Measurements from ENCODE around the gene ERICH3. TPM values are rescaled to one million over a fixed set of nuclear protein-coding genes. Genes with fewer than 3 reads are reported as not detected.

The ERICH3 gene
- total and polyA plus RNA-seq, 11 donors, result 0.03 to 0.21 (median 0.08) TPM; not detected in 8

DNA sequence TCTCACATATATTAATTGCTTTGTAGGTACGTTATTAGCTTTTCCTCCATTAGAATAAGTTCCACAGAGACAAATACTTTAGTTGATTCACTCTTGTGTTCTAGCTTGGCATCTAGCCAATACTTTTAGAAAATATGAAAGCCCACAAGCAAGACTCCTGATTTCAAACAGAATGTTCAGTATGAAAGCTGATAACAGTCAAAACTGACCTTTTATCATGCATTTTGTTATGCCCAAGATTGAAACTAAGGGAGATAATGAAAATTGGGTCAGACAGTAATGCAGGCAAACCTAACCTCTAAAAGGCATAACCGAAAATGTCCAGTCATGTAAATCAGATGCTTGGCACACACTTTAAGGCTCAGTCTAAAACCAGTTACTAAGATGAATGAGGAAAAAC, 61.7 kb downstream of the ERICH3 start:
- H3K4me3 ChIP-seq, result no peak overlapping the region
- no peak for TF ChIP-seq POLR2A (IDR thresholded peaks at IDR 0.05)
- TF ChIP-seq, protein P1, sequence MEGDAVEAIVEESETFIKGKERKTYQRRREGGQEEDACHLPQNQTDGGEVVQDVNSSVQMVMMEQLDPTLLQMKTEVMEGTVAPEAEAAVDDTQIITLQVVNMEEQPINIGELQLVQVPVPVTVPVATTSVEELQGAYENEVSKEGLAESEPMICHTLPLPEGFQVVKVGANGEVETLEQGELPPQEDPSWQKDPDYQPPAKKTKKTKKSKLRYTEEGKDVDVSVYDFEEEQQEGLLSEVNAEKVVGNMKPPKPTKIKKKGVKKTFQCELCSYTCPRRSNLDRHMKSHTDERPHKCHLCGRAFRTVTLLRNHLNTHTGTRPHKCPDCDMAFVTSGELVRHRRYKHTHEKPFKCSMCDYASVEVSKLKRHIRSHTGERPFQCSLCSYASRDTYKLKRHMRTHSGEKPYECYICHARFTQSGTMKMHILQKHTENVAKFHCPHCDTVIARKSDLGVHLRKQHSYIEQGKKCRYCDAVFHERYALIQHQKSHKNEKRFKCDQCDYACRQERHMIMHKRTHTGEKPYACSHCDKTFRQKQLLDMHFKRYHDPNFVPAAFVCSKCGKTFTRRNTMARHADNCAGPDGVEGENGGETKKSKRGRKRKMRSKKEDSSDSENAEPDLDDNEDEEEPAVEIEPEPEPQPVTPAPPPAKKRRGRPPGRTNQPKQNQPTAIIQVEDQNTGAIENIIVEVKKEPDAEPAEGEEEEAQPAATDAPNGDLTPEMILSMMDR (IDR thresholded peaks at IDR 0.05), result no peak
- H3K36me3 ChIP-seq, result no peaks in the 10 kb centered on the region
- no peaks in the 10 kb centered on the region for H3K9me3 ChIP-seq
- intact Hi-C loops (cut with DNase I), result no loop called here
- ATAC-seq (no peak), DNase-seq (no peak)
- no peak overlapping the region for H3K27ac ChIP-seq
- WGBS, 4 donors, result 56 to 64% (median 61%) methylated on average over 2 of the region's 2 CpGs
- no peaks in the 10 kb centered on the region for H3K27me3 ChIP-seq
- no peaks in the 10 kb centered on the region for H3K4me1 ChIP-seq

DNA sequence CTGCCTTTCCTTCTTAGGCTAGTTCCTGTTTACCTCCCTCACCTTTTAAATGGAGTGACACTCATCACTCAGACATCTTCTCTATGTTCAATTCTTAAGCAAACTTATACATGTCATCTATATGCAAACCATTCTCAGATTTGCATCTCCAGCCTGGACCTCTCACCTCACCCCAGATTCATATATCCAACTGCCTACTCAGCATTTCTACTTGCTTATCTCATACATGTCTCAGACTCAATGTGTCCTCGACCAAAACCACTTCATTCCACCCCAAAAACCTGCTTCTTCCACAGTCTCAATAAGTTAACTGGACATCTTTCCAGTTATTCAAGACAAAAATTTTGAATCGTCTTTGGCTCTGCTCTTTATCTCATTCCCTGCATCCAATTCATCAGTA, 62.6 kb downstream of the ERICH3 start:
- H3K9me3 ChIP-seq, result no peaks in the 10 kb centered on the region
- H3K4me3 ChIP-seq, result no peak overlapping the region
- no peaks in the 10 kb centered on the region for H3K36me3 ChIP-seq
- 61 to 81% (median 72%) methylated on average over 2 of the region's 2 CpGs for WGBS, 4 donors
- intact Hi-C loops (cut with DNase I), result no loop called here
- DNase-seq, result no peak
- H3K4me1 ChIP-seq, result no peaks in the 10 kb centered on the region
- H3K27ac ChIP-seq, result no peak overlapping the region
- ATAC-seq, result no peak
- TF ChIP-seq, protein P1 (IDR thresholded peaks at IDR 0.05), result no peak
- TF ChIP-seq POLR2A (IDR thresholded peaks at IDR 0.05), result no peak
- no peaks in the 10 kb centered on the region for H3K27me3 ChIP-seq

DNA sequence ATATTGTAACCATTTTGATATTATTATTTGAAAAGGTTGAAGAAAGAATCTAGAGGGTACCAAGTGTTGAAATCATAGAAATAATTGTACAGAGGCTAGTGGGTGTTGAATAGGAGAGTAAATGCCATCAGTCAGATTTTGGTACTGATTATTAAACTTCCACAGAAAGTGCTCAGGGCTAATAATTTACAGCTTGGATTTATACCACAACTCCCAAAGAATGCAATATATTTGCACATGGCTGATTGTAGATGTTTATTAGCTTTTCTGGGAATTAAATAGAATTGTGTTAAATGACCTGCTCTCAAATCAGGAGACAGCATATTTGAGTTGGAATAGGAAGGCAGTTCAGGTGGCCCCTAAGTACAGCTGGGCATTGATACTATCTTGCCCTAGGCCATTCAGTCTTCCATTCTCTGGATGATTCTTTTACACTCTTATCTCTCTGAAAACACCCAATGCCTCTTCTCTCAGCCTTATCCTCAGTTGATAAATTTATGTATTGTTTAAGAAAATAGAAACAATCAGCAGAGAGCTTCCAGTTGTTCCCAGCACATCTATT, 63.7 kb downstream of the ERICH3 start:
- Histone ChIP-seq H3K9me3 (peaks cover 0 to 4% (median 0%) of the 10 kb centered on the region in 12 donors), H3K4me1 (no peaks in the 10 kb centered on the region), H3K4me3 (no peak overlapping the region), H3K27ac (no peak overlapping the region), H3K27me3 (no peaks in the 10 kb centered on the region), H3K36me3 (no peaks in the 10 kb centered on the region)
- TF ChIP-seq, protein P1 (IDR thresholded peaks at IDR 0.05), result no peak
- TF ChIP-seq POLR2A (IDR thresholded peaks at IDR 0.05), result no peak
- ATAC-seq, result no peak
- no peak for DNase-seq
- intact Hi-C loops (cut with DNase I), result no loop called here

DNA sequence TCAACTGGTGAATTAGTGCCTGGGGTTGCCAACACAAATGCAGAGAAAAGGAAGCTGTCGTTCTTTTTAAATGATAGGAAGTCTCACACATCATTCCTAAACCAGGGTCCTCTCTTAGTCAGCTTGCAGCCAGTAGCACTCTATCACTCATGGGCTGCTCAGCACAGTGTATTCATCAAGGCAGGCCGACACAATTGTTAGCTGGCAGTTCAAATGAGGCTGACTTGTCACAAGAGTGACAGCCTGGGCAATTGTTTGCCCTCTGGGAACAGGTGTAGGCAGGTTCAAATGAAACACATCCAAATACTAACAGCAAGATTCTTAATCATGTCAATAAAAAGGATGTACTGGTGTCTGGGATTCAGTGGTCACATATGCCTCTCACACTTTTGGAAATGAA, 76.9 kb downstream of the ERICH3 start:
- no peak for ATAC-seq
- no peaks in the 10 kb centered on the region for H3K9me3 ChIP-seq

More for the DNA sequence above, 76.9 kb downstream of the ERICH3 start:
- no peak overlapping the region for H3K27ac ChIP-seq
- 52 to 68% (median 58%) methylated on average over 2 of the region's 2 CpGs for WGBS, 4 donors
- no peak overlapping the region for H3K4me3 ChIP-seq
- no peak for DNase-seq
- no peaks in the 10 kb centered on the region for H3K4me1 ChIP-seq
- peaks cover 0 to 4% (median 0%) of the 10 kb centered on the region in 9 donors for H3K27me3 ChIP-seq
- TF ChIP-seq, protein P1 (IDR thresholded peaks at IDR 0.05), result no peak
- TF ChIP-seq POLR2A (IDR thresholded peaks at IDR 0.05), result no peak
- intact Hi-C loops (cut with DNase I), result no loop called here
- no peaks in the 10 kb centered on the region for H3K36me3 ChIP-seq

Data from heart left ventricle (tissue), 16 donors.